SK-N-MC (cell line): ENCODE results near the gene NMNAT2.

Source experiments
- FOXP2 ChIP-seq: optimal IDR thresholded peaks from 2 replicates; pipeline ENCODE3; 2011; ENCODE audit warnings: mild to moderate bottlenecking, moderate library complexity; ENCODE audit not compliant: insufficient read depth; ENCODE audit errors: extremely low read length, control extremely low read depth
- POLR2AphosphoS5 ChIP-seq: IDR thresholded peaks from 2 replicates; pipeline ENCODE4 v1.6.1; 2012; ENCODE audit warnings: mild to moderate bottlenecking, low read depth, low read length, borderline replicate concordance

DNA sequence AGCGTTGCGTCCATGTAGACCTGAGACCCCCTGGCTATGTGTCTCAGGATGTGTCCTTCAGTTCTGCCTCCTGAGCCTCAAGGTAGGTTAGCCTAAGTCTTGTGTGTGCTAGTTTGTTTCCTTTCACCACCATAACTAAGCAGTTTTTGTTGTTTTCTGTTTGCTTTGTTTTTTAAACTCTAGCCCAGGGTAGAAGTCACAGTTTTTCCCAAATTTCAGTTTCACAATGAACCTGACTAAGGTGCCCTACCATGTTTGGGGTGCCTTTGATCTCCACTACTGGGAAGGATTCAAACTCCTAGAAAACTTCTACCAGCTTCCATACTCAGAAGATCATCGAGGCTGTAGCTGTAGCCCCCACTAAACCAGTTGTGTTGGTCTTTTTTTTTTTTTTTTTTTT lies 39.3 kb upstream of the NMNAT2 start:
- TF ChIP-seq FOXP2 (no peak), POLR2AphosphoS5 (no peak)
